H1 (cell line): Measurements from ENCODE around the gene HSPA12A. TPM values are rescaled to one million over a fixed set of nuclear protein-coding genes. Genes with fewer than 3 reads are reported as not detected.

Source experiments
- CTCF ChIA-PET: fragments of 300-600 bp; sonication (Branson Sonifier 250); formaldehyde crosslinking; loops from one replicate; lab custom pipeline; 2021; ENCODE audit not compliant: partially characterized antibody; lab: Charles Lee
- POLR2A ChIA-PET: fragments of 300-600 bp; sonication (Branson Sonifier 250); formaldehyde crosslinking; loops from one replicate; lab custom pipeline; 2021; ENCODE audit warnings: inconsistent platforms; ENCODE audit not compliant: partially characterized antibody; lab: Charles Lee
- DNase-seq, 2 experiments: peaks; one replicate each; pipeline versions ENCODE4 v3.0.0 to v3.0.0-alpha.2; 2010 to 2022; ENCODE audit warnings: low spot score in 2 of 2, low read depth in 1 of 2, mixed read lengths in 1 of 2
- FAIRE-seq: peaks from 2 replicates; lab custom pipeline; 2011; peaks lifted over from hg19 to GRCh38; lab: Jason Lieb, UNC
- H2AFZ ChIP-seq: 2 replicates; pipeline ENCODE4 v1.8.1; 2012; ENCODE audit warnings: low read length, inconsistent platforms
- H2AK5ac ChIP-seq: 2 replicates; pipeline ENCODE4 v1.6.1; 2013; ENCODE audit warnings: low read depth, low read length
- H2BK120ac ChIP-seq: replicated peaks from 2 replicates; pipeline ENCODE3; 2013; ENCODE audit warnings: low read depth, low read length, inconsistent platforms
- H2BK12ac ChIP-seq: 2 replicates; pipeline ENCODE4 v1.6.1; 2013; ENCODE audit warnings: low read depth, low read length
- H2BK15ac ChIP-seq: 2 replicates; pipeline ENCODE4 v1.6.1; 2013; ENCODE audit warnings: low read length
- H2BK20ac ChIP-seq: 2 replicates; pipeline ENCODE4 v1.6.1; 2013; ENCODE audit warnings: low read length
- H2BK5ac ChIP-seq: 2 replicates; pipeline ENCODE4 v1.6.1; 2013; ENCODE audit warnings: low read depth, low read length
- H3K14ac ChIP-seq: 2 replicates; pipeline ENCODE4 v1.6.1; 2013; ENCODE audit warnings: inconsistent platforms; ENCODE audit not compliant: insufficient read length
- H3K18ac ChIP-seq: 2 replicates; pipeline ENCODE4 v1.6.1; 2013; ENCODE audit warnings: low read length; ENCODE audit errors: extremely low read depth
- H3K23ac ChIP-seq: 2 replicates; pipeline ENCODE4 v1.6.1; 2013; ENCODE audit warnings: inconsistent platforms; ENCODE audit not compliant: insufficient read length
- H3K23me2 ChIP-seq: 2 replicates; pipeline ENCODE4 v1.6.1; 2013; ENCODE audit warnings: low read depth, low read length
- H3K27ac ChIP-seq: 2 replicates; pipeline ENCODE4 v1.6.1; 2011; ENCODE audit warnings: low read depth, low read length, inconsistent platforms
- H3K27me3 ChIP-seq, 4 experiments: replicated peaks in 1 of 4; 1 replicate in 1 of 4; 2 replicates in 3 of 4; pipeline versions ENCODE4 v1.6.1 to v1.8.1; 2011 to 2013; ENCODE audit warnings: low read length in 3 of 4, mild to moderate bottlenecking in 3 of 4, inconsistent platforms in 2 of 4, mixed read lengths in 2 of 4, moderate library complexity in 1 of 4; ENCODE audit not compliant: control insufficient read depth in 3 of 4, insufficient read depth in 3 of 4; ENCODE audit errors: extremely low read depth in 1 of 4
- H3K36me3 ChIP-seq, 4 experiments: 2 replicates each; pipeline versions ENCODE4 v1.6.1 to v1.8.1; 2011 to 2013; ENCODE audit warnings: mild to moderate bottlenecking in 4 of 4, low read length in 3 of 4, moderate library complexity in 2 of 4, control low read depth in 1 of 4, inconsistent platforms in 1 of 4; ENCODE audit not compliant: insufficient read depth in 4 of 4, control insufficient read depth in 2 of 4
- H3K4ac ChIP-seq: replicated peaks from 2 replicates; pipeline ENCODE3; 2013; ENCODE audit warnings: low read length, low read depth, mixed read lengths, inconsistent platforms; ENCODE audit not compliant: insufficient read length
- H3K4me1 ChIP-seq, 4 experiments: replicated peaks in 1 of 4; 1 replicate in 1 of 4; 2 replicates in 3 of 4; pipeline versions ENCODE4 v1.6.1 to v1.8.1; 2011 to 2013; ENCODE audit warnings: low read length in 3 of 4, inconsistent platforms in 2 of 4, mixed read lengths in 1 of 4; ENCODE audit not compliant: insufficient read depth in 4 of 4, control insufficient read depth in 3 of 4
- H3K4me2 ChIP-seq, 2 experiments: 2 replicates each; pipeline versions ENCODE4 v1.6.1 to v1.8.1; 2011 to 2013; ENCODE audit warnings: low read depth in 2 of 2, low read length in 2 of 2, control low read depth in 1 of 2, inconsistent platforms in 1 of 2, mild to moderate bottlenecking in 1 of 2; ENCODE audit not compliant: insufficient read depth in 1 of 2
- H3K4me3 ChIP-seq, 4 experiments: fragments of 200-600, 300-600 bp in 1 of 4; sonication (generic), shearing (Covaris generic), sonication (Bioruptor Twin) in 1 of 4; 2 replicates each; pipeline versions ENCODE4 v1.5.1 to v1.8.1; 2011 to 2016; ENCODE audit warnings: low read length in 4 of 4, low read depth in 3 of 4, control low read depth in 2 of 4, inconsistent platforms in 2 of 4, mild to moderate bottlenecking in 2 of 4, mixed read lengths in 1 of 4, moderate library complexity in 1 of 4; ENCODE audit not compliant: insufficient read depth in 2 of 4; ENCODE audit errors: extremely low read depth in 1 of 4
- H3K56ac ChIP-seq: replicated peaks from 2 replicates; pipeline ENCODE3; 2013; ENCODE audit warnings: low read depth, mild to moderate bottlenecking, mixed read lengths, low read length, inconsistent platforms; ENCODE audit not compliant: insufficient read length
- H3K79me1 ChIP-seq: 2 replicates; pipeline ENCODE4 v1.6.1; 2013; ENCODE audit warnings: low read depth, low read length, control low read depth
- H3K79me2 ChIP-seq, 2 experiments: 2 replicates each; pipeline versions ENCODE4 v1.6.1 to v1.8.1; 2012 to 2013; ENCODE audit warnings: low read length in 2 of 2, mild to moderate bottlenecking in 2 of 2, inconsistent platforms in 1 of 2; ENCODE audit not compliant: insufficient read depth in 2 of 2, control insufficient read depth in 1 of 2
- H3K9ac ChIP-seq, 4 experiments: replicated peaks in 1 of 4; 1 replicate in 1 of 4; 2 replicates in 3 of 4; pipeline versions ENCODE4 v1.6.1 to v1.8.1; 2011 to 2013; ENCODE audit warnings: low read depth in 3 of 4, low read length in 3 of 4, control low read depth in 2 of 4, mild to moderate bottlenecking in 2 of 4, moderate library complexity in 2 of 4, inconsistent platforms in 1 of 4; ENCODE audit errors: extremely low read depth in 1 of 4
- H3K9me3 ChIP-seq, 2 experiments: 2 replicates each; pipeline versions ENCODE4 v1.6.1 to v1.8.1; 2012 to 2013; ENCODE audit warnings: mild to moderate bottlenecking in 2 of 2, moderate library complexity in 2 of 2, control low read depth in 1 of 2, inconsistent platforms in 1 of 2, low read depth in 1 of 2, low read length in 1 of 2, mixed read lengths in 1 of 2; ENCODE audit not compliant: insufficient read depth in 2 of 2
- H4K20me1 ChIP-seq, 2 experiments: replicated peaks in 1 of 2; 2 replicates each; pipeline versions ENCODE3 to v1.8.1; 2011 to 2013; ENCODE audit warnings: inconsistent platforms in 2 of 2, low read length in 2 of 2, mild to moderate bottlenecking in 1 of 2; ENCODE audit not compliant: insufficient read depth in 2 of 2, control insufficient read depth in 1 of 2
- H4K5ac ChIP-seq: 2 replicates; pipeline ENCODE4 v1.6.1; 2013; ENCODE audit warnings: low read length, low read depth, mixed read lengths, inconsistent platforms; ENCODE audit not compliant: insufficient read length
- H4K8ac ChIP-seq: 2 replicates; pipeline ENCODE4 v1.8.0; 2013; ENCODE audit warnings: mild to moderate bottlenecking, moderate library complexity, low read length, inconsistent platforms; ENCODE audit not compliant: insufficient read depth; ENCODE audit errors: extremely low read depth
- H4K91ac ChIP-seq: replicated peaks from 2 replicates; pipeline ENCODE3; 2013; ENCODE audit warnings: low read length, mixed read lengths, inconsistent platforms; ENCODE audit not compliant: insufficient read length
- CBX8 ChIP-seq: fragments of 300-800, 300-1000 bp; sonication (generic); IDR thresholded peaks from 2 replicates; pipeline ENCODE4 v1.7.1; 2016; ENCODE audit warnings: low read depth, low read length, borderline replicate concordance
- JUND ChIP-seq: IDR thresholded peaks from 2 replicates; pipeline ENCODE4 v1.6.1; 2011; ENCODE audit warnings: mild to moderate bottlenecking, improper control_type of control experiment, low read length
- KDM1A ChIP-seq: fragments of 200-600, 300-600 bp; sonication (generic); IDR thresholded peaks from 2 replicates; pipeline ENCODE4 v1.7.1; 2016; ENCODE audit warnings: mild to moderate bottlenecking, low read length, borderline replicate concordance
- NANOG ChIP-seq: IDR thresholded peaks from 2 replicates; pipeline ENCODE4 v1.6.1; 2011; ENCODE audit warnings: low read length, low read depth, mild to moderate bottlenecking, inconsistent platforms; ENCODE audit not compliant: insufficient read depth, poor library complexity, severe bottlenecking
- POLR2A ChIP-seq, 2 experiments: IDR thresholded peaks; 1 replicate in 1 of 2; 2 replicates in 1 of 2; pipeline ENCODE4 v1.6.1; 2011; ENCODE audit warnings: low read depth in 2 of 2, low read length in 2 of 2, mild to moderate bottlenecking in 2 of 2; ENCODE audit errors: control extremely low read depth in 1 of 2
- RXRA ChIP-seq: IDR thresholded peaks from 2 replicates; pipeline ENCODE4 v1.6.1; 2011; ENCODE audit warnings: low read depth, mild to moderate bottlenecking, low read length, moderate library complexity; ENCODE audit not compliant: insufficient read depth
- SIN3A ChIP-seq, 2 experiments: IDR thresholded peaks in 1 of 2; conservative IDR thresholded peaks in 1 of 2; 2 replicates each; pipeline ENCODE4 v1.6.1; 2011 to 2012; ENCODE audit warnings: low read length in 2 of 2, improper control_type of control experiment in 1 of 2, low read depth in 1 of 2, mild to moderate bottlenecking in 1 of 2
- SUZ12 ChIP-seq: fragments of 200-600 bp; sonication (generic); IDR thresholded peaks from 2 replicates; pipeline ENCODE4 v1.6.1; 2012; ENCODE audit warnings: mild to moderate bottlenecking, inconsistent platforms, low read length, moderate library complexity, mixed read lengths
- WGBS, 2 experiments: shearing (Covaris generic) in 1 of 2; methylation state at CpG; one replicate each; pipeline versions ENCODE4 v1.1.6 to v1.1.7; 2013 to 2015; ENCODE audit warnings: low lambda C conversion rate in 2 of 2, mixed read lengths in 2 of 2, inconsistent platforms in 1 of 2, low coverage in 1 of 2, missing lambda C conversion rate in 1 of 2; ENCODE audit not compliant: insufficient replicate concordance in 2 of 2, insufficient coverage in 1 of 2, insufficient read length in 1 of 2; ENCODE audit errors: extremely low coverage in 1 of 2, missing lambda C conversion rate in 1 of 2; 5-methylcytosine and 5-hydroxymethylcytosine counted together
- polyA plus RNA-seq, 7 experiments: library from polyadenylated mRNA; depleted of rRNA in 3 of 7; stranded (reverse) in 5 of 7; unstranded in 2 of 7; fragments of >200 nt in 5 of 7; fragments of 200-250 nt in 2 of 7; gene quantifications; 1 replicate in 5 of 7; 2 replicates in 1 of 7; 4 replicates in 1 of 7; pipeline versions ENCODE4 v1.2.1 to v1.2.3, GENCODE V29; 2011 to 2013; ENCODE audit warnings: missing spikeins in 2 of 7, mixed read lengths in 2 of 7
- total RNA-seq: library from RNA; stranded (reverse); fragmentation: NEBNext Ultra II Directional; extraction: Animal tissue kit (Norgen Biotek cat#: 25700); gene quantifications from 2 replicates; pipeline ENCODE4 v1.2.1, GENCODE V29; 2021
- TF ChIP-seq, protein P1 (sequence below): IDR thresholded peaks from 2 replicates; pipeline ENCODE4 v1.6.1; 2012; ENCODE audit warnings: inconsistent platforms

Gene HSPA12A
- total and polyA plus RNA-seq, 2 of the 8 experiments (the other 6 are each of a cell fraction or from before 2014, with no cell fraction given) = 3.1 to 6.9 TPM

- Histone ChIP-seq H2AK5ac (no peak overlapping the region), H4K91ac (peak overlapping the region; percentile 69), H3K23me2 (no peaks in the 10 kb centered on the region; the same call in none of the 2 replicates), H2AFZ (peak overlapping the region; percentile 21; the same call in 1 of the 2 replicates), H3K27me3 (no peaks in the 10 kb centered on the region), H3K27ac (peak overlapping the region; percentile 75; the same call in 1 of the 2 replicates), H3K9ac (peak overlapping the region; percentile 83 to 90 (median 85)), H3K4ac (no peak overlapping the region), H2BK120ac (no peak overlapping the region), H4K20me1 (no peaks in the 10 kb centered on the region), H3K4me1 (peaks cover 0 to 14% (median 11%) of the 10 kb centered on the region in 4 experiments; a peak in 6 of 7 replicates), H3K79me2 (0 out of 4 replicates have a peak, but pooled peaks cover 0 to 4% of the 10 kb centered on the region in 2 experiments), H3K36me3 (peaks cover 5 to 25% (median 10%) of the 10 kb centered on the region in 4 experiments; a peak in 7 of 8 replicates), H3K4me3 (peak overlapping the region; percentile 68 to 89 (median 78)), H4K5ac (peak overlapping the region; percentile 91), H3K14ac (peak overlapping the region; percentile 72), H3K4me2 (peak overlapping the region; percentile 68 to 75), H2BK12ac (0 out of 2 replicates have a peak overlapping the region, but pooled peaks have one; percentile 91), H2BK15ac (no peak overlapping the region; the same call in 1 of the 2 replicates), H3K56ac (no peak overlapping the region), H3K9me3 (no peaks in the 10 kb centered on the region), H2BK20ac (no peak overlapping the region), H3K79me1 (peaks cover 2% of the 10 kb centered on the region; the same call in 1 of the 2 replicates), H2BK5ac (peak overlapping the region; percentile 47; the same call in 1 of the 2 replicates), H3K23ac (no peak overlapping the region), H3K18ac (peak overlapping the region; percentile 68; the same call in 1 of the 2 replicates), H4K8ac (peak overlapping the region; percentile 92)
- ChIA-PET POLR2A (interaction anchor here (1.0 to 1.8 kb wide), 4 partner anchors 10 to 36 kb away, joined by 3 to 10 read pairs (median 4); no protein-coding TSS in a partner anchor), CTCF (interaction anchor here (0.5 to 3.7 kb wide), 4 partner anchors 12 to 162 kb away, joined by 3 to 26 read pairs (median 3); no protein-coding TSS in a partner anchor)
- peak in 1 of 2 experiments; percentile 80 for DNase-seq
- 19% methylated on average over 16 of the region's 41 CpGs; no CpG with 5 or more reads in 1 of the 2 experiments for WGBS, 2 experiments
- no peak for FAIRE-seq
- TF ChIP-seq, protein P1, sequence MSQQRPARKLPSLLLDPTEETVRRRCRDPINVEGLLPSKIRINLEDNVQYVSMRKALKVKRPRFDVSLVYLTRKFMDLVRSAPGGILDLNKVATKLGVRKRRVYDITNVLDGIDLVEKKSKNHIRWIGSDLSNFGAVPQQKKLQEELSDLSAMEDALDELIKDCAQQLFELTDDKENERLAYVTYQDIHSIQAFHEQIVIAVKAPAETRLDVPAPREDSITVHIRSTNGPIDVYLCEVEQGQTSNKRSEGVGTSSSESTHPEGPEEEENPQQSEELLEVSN = peak; percentile 78
- TF ChIP-seq POLR2A (IDR thresholded peaks at IDR 0.05; ENCODE audit: control extremely low read depth in 1 of 2, low read depth in 2 of 2, low read length in 2 of 2) (peak in 1 of 2 experiments; percentile 86; a peak in 2 of 3 replicates), SIN3A (conservative IDR thresholded peaks at IDR 0.05 in 1 of 2, IDR thresholded peaks at IDR 0.05 in 1 of 2; ENCODE audit: low read depth in 1 of 2, low read length in 2 of 2) (0 out of 4 replicates have a peak, but pooled peaks of 1 of the 2 experiments have one; percentile 25), CBX8 (no peak), KDM1A (no peak), JUND (peak; percentile 89), SUZ12 (no peak), RXRA (no peak), NANOG (no peak)
Observed at GRCh38 chr10:116669832-116670644, 72.3 kb downstream of the HSPA12A start.
